Measurements from ENCODE around the gene TEX14.

DNA sequence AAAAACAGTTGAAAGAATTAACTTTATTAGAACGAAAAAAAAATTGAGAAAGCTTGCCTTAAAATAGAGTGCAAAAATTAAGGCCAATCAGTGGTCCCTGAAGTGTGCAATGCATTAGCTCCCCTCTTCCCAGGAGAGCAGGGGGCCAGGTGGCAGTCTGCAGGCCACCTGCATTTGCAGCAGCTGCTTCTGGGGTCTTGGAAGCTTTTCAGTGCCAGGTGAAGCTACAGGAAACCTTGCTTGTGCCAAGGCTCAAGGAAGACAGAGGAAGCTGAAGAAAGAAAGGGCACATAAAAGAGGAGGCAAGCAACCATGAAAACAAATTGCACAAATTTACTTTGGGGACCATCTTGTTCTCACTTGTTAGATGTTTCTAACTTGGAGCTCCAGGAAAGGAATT, 126.9 kb downstream of the TEX14 start:
- no peak for TF ChIP-seq GATA3 (IDR thresholded peaks at IDR 0.05; ENCODE audit: borderline replicate concordance)
- TF ChIP-seq, protein P1, sequence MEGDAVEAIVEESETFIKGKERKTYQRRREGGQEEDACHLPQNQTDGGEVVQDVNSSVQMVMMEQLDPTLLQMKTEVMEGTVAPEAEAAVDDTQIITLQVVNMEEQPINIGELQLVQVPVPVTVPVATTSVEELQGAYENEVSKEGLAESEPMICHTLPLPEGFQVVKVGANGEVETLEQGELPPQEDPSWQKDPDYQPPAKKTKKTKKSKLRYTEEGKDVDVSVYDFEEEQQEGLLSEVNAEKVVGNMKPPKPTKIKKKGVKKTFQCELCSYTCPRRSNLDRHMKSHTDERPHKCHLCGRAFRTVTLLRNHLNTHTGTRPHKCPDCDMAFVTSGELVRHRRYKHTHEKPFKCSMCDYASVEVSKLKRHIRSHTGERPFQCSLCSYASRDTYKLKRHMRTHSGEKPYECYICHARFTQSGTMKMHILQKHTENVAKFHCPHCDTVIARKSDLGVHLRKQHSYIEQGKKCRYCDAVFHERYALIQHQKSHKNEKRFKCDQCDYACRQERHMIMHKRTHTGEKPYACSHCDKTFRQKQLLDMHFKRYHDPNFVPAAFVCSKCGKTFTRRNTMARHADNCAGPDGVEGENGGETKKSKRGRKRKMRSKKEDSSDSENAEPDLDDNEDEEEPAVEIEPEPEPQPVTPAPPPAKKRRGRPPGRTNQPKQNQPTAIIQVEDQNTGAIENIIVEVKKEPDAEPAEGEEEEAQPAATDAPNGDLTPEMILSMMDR (IDR thresholded peaks at IDR 0.05): no peak
- no peak for TF ChIP-seq ZFP36 (IDR thresholded peaks at IDR 0.05; ENCODE audit: borderline replicate concordance, partially characterized antibody)
- no peak for TF ChIP-seq RFX5 (IDR thresholded peaks at IDR 0.05)
